GM12878 (cell line): Measurements from ENCODE around the gene CCDC54. TPM values are rescaled to one million over a fixed set of nuclear protein-coding genes. Genes with fewer than 3 reads are reported as not detected.

Experiments used
- ATAC-seq: fragments of 200-7000 bp; cut with Tn5 transposase; 3 replicates; pipeline ENCODE4 v1.9.1; 2020; ENCODE audit warnings: mild to moderate bottlenecking, moderate library complexity
- BruUV-seq: library from RNA; stranded (reverse); fragments of 400-500 nt; replicated peaks from 2 replicates; lab custom pipeline; 2021; lab: Mats Ljungman, UMichigan
- CTCF ChIA-PET: fragments of 300-600 bp; sonication (Branson Sonifier 250); formaldehyde crosslinking; extraction: SDS; loops from one replicate; lab custom pipeline; 2021; ENCODE audit warnings: inconsistent platforms; lab: Yijun Ruan, JAX
- POLR2A ChIA-PET: fragments of 350-600 bp; formaldehyde crosslinking; extraction: SDS; loops from one replicate; lab custom pipeline; 2021; ENCODE audit warnings: inconsistent platforms; lab: Charles Lee
- RAD21 ChIA-PET: fragments of 300-600 bp; sonication (Branson Sonifier 250); formaldehyde crosslinking; loops from one replicate; lab custom pipeline; 2023; ENCODE audit warnings: antibody characterized with exemption; ENCODE audit not compliant: unreplicated experiment; lab: Charles Lee
- SMC1A ChIA-PET: fragments of 300-600 bp; sonication (Branson Sonifier 250); formaldehyde crosslinking; loops from one replicate; lab custom pipeline; 2023; ENCODE audit not compliant: unreplicated experiment, uncharacterized antibody; lab: Charles Lee
- DNase-seq: peaks from one replicate; pipeline ENCODE4 v3.0.0-alpha.2; 2011; ENCODE audit warnings: low read depth, low spot score
- FAIRE-seq: peaks from 3 replicates; lab custom pipeline; 2011; peaks lifted over from hg19 to GRCh38; lab: Jason Lieb, UNC
- H2AFZ ChIP-seq: 2 replicates; pipeline ENCODE4 v1.6.0; 2011; ENCODE audit warnings: low read depth, low read length, control low read depth; ENCODE audit not compliant: control insufficient read depth
- H3K27ac ChIP-seq: 2 replicates; pipeline ENCODE4 v1.5.1; 2011; ENCODE audit warnings: control low read depth; ENCODE audit not compliant: control insufficient read depth, insufficient read depth
- H3K27me3 ChIP-seq, 2 experiments: replicated peaks in 1 of 2; 2 replicates each; pipeline versions ENCODE4 v1.6.0 to v1.6.1; 2011; ENCODE audit warnings: low read length in 1 of 2; ENCODE audit not compliant: control insufficient read depth in 2 of 2, insufficient read depth in 2 of 2
- H3K36me3 ChIP-seq, 2 experiments: 2 replicates each; pipeline ENCODE4 v1.5.1; 2011; ENCODE audit warnings: low read length in 1 of 2; ENCODE audit not compliant: control insufficient read depth in 2 of 2, insufficient read depth in 2 of 2
- H3K4me1 ChIP-seq: 2 replicates; pipeline ENCODE4 v1.6.1; 2011; ENCODE audit warnings: mild to moderate bottlenecking, low read length, moderate library complexity, mixed read lengths; ENCODE audit not compliant: control insufficient read depth, insufficient read depth
- H3K4me2 ChIP-seq: 2 replicates; pipeline ENCODE4 v1.6.0; 2011; ENCODE audit warnings: control low read depth; ENCODE audit not compliant: control insufficient read depth, insufficient read depth
- H3K4me3 ChIP-seq: fragments of 200-600 bp; sonication (generic); 2 replicates; pipeline ENCODE4 v1.5.1; 2016
- H3K79me2 ChIP-seq: 2 replicates; pipeline ENCODE4 v1.6.0; 2011; ENCODE audit warnings: low read length; ENCODE audit not compliant: control insufficient read depth, insufficient read depth
- H3K9ac ChIP-seq: 2 replicates; pipeline ENCODE4 v1.8.0; 2011; ENCODE audit warnings: low read length, control low read depth, mixed read lengths; ENCODE audit not compliant: control insufficient read depth, insufficient read depth
- H3K9me3 ChIP-seq: replicated peaks from 3 replicates; pipeline ENCODE4 v1.5.1; 2011; ENCODE audit warnings: mild to moderate bottlenecking, low read length; ENCODE audit not compliant: control insufficient read depth, insufficient read depth
- H4K20me1 ChIP-seq: 2 replicates; pipeline ENCODE4 v1.6.0; 2011; ENCODE audit not compliant: control insufficient read depth, insufficient read depth
- ATF7 ChIP-seq: fragments of 450-650 bp; IDR thresholded peaks from 2 replicates; pipeline ENCODE4 v1.6.1; 2016; ENCODE audit warnings: low read depth, mild to moderate bottlenecking
- CBX5 ChIP-seq: sonication (generic); IDR thresholded peaks from 2 replicates; pipeline ENCODE4 v1.6.1; 2016; ENCODE audit warnings: low read depth, moderate library complexity, mild to moderate bottlenecking, inconsistent platforms
- EGR1 ChIP-seq, 2 experiments: IDR thresholded peaks; 1 replicate in 1 of 2; 2 replicates in 1 of 2; pipeline ENCODE4 v1.6.1; 2011 to 2012; ENCODE audit warnings: low read depth in 2 of 2, low read length in 2 of 2, borderline replicate concordance in 1 of 2, mild to moderate bottlenecking in 1 of 2, moderate library complexity in 1 of 2
- IKZF2 ChIP-seq, 2 experiments: fragments of 450-650 bp; IDR thresholded peaks; 2 replicates each; pipeline ENCODE4 v1.6.1; 2017; ENCODE audit warnings: mild to moderate bottlenecking in 2 of 2, moderate library complexity in 2 of 2
- IRF3 ChIP-seq: fragments of 450-650 bp; IDR thresholded peaks from 2 replicates; pipeline ENCODE4 v1.6.1; 2014; ENCODE audit warnings: mild to moderate bottlenecking
- KDM1A ChIP-seq: fragments of 200-600 bp; sonication (generic); IDR thresholded peaks from 2 replicates; pipeline ENCODE4 v1.6.1; 2016; ENCODE audit warnings: borderline replicate concordance
- LARP7 ChIP-seq: fragments of 450-650 bp; IDR thresholded peaks from 2 replicates; pipeline ENCODE4 v1.6.1; 2017; ENCODE audit warnings: mild to moderate bottlenecking
- MEF2B ChIP-seq: fragments of 450-650 bp; IDR thresholded peaks from 2 replicates; pipeline ENCODE4 v1.6.1; 2018; ENCODE audit warnings: mild to moderate bottlenecking, moderate library complexity; ENCODE audit not compliant: partially characterized antibody, poor library complexity, severe bottlenecking
- MTA2 ChIP-seq: fragments of 450-650 bp; IDR thresholded peaks from 2 replicates; pipeline ENCODE4 v1.6.1; 2016; ENCODE audit warnings: low read depth, mild to moderate bottlenecking, moderate library complexity
- MYC ChIP-seq: IDR thresholded peaks from 2 replicates; pipeline ENCODE4 v1.6.1; 2011; ENCODE audit warnings: mild to moderate bottlenecking, low read length, moderate library complexity, inconsistent platforms; ENCODE audit not compliant: insufficient read depth, insufficient replicate concordance, insufficient read length, severe bottlenecking
- NFXL1 ChIP-seq: fragments of 450-650 bp; IDR thresholded peaks from 2 replicates; pipeline ENCODE4 v1.6.1; 2017; ENCODE audit warnings: antibody characterized with exemption, mild to moderate bottlenecking, borderline replicate concordance
- RFX5 ChIP-seq: IDR thresholded peaks from 2 replicates; pipeline ENCODE4 v1.6.1; 2011; ENCODE audit warnings: low read depth, low read length, improper control_type of control experiment
- SMAD1 ChIP-seq: fragments of 450-650 bp; IDR thresholded peaks from 2 replicates; pipeline ENCODE4 v1.6.1; 2018; ENCODE audit warnings: mild to moderate bottlenecking, low read depth; ENCODE audit not compliant: partially characterized antibody
- SPI1 ChIP-seq: IDR thresholded peaks from 2 replicates; pipeline ENCODE4 v1.6.1; 2011; ENCODE audit warnings: low read depth, mild to moderate bottlenecking, low read length, moderate library complexity, borderline replicate concordance; ENCODE audit not compliant: insufficient read depth
- YY1 ChIP-seq: IDR thresholded peaks from 2 replicates; pipeline ENCODE4 v1.6.1; 2011; ENCODE audit warnings: low read depth, mild to moderate bottlenecking, low read length
- ZNF24 ChIP-seq: fragments of 450-650 bp; IDR thresholded peaks from 2 replicates; pipeline ENCODE4 v1.6.1; 2017; ENCODE audit warnings: antibody characterized with exemption, mild to moderate bottlenecking
- ZZZ3 ChIP-seq: IDR thresholded peaks from 2 replicates; pipeline ENCODE4 v1.6.1; 2011; ENCODE audit warnings: low read depth; ENCODE audit not compliant: control insufficient read depth, insufficient read length
- WGBS: methylation state at CpG from one replicate; pipeline ENCODE4 v1.1.6; 2016; ENCODE audit warnings: low lambda C conversion rate; ENCODE audit not compliant: insufficient replicate concordance, insufficient coverage; ENCODE audit errors: missing lambda C conversion rate; 5-methylcytosine and 5-hydroxymethylcytosine counted together
- in situ Hi-C: fragments of 300-500 bp; cut with MboI; formaldehyde crosslinking; loops from 9 replicates; pipeline ENCODE4 v1.14.3; 2018; ENCODE audit warnings: mixed read lengths
- intact Hi-C: fragments of 100-400 bp; cut with micrococcal nuclease; formaldehyde crosslinking; loops from one replicate; pipeline ENCODE4 v1.14.2; 2022; ENCODE audit not compliant: unreplicated experiment
- polyA plus RNA-seq, 11 experiments: library from polyadenylated mRNA; depleted of rRNA in 4 of 11; unstranded in 6 of 11; stranded (reverse) in 5 of 11; fragments of >200 nt; fragmentation: Nextera tagmentation in 4 of 11; fragmentation: Illumina TruSeq in 1 of 11; extraction: Ambion mirVana in 4 of 11; extraction: Trizol in 1 of 11; gene quantifications; 1 replicate in 1 of 11; 2 replicates in 10 of 11; pipeline versions ENCODE4 v1.2.1 to v1.2.3, GENCODE V29; 2011 to 2016; ENCODE audit warnings: inconsistent platforms in 2 of 11, missing spikeins in 2 of 11, low read depth in 1 of 11
- total RNA-seq, 4 experiments: library from RNA; depleted of rRNA in 3 of 4; stranded (reverse); fragments of >200 nt in 3 of 4; fragmentation: Illumina TruSeq in 1 of 4; extraction: Trizol in 1 of 4; gene quantifications; 2 replicates each; pipeline versions ENCODE4 v1.2.1 to v1.2.3, GENCODE V29; 2013 to 2021
- TF ChIP-seq, protein P1 (sequence below): fragments of 150-350 bp; IDR thresholded peaks from 2 replicates; pipeline ENCODE4 v1.6.1; 2014; ENCODE audit warnings: mild to moderate bottlenecking, low read depth, low read length
- TF ChIP-seq, protein P2 (sequence below): fragments of 450-650 bp; formaldehyde crosslinking; IDR thresholded peaks from 2 replicates; pipeline ENCODE4 v1.5.0; 2022; ENCODE audit warnings: mild to moderate bottlenecking, missing genetic modification characterization

CCDC54 gene
- total and polyA plus RNA-seq, 10 of the 15 experiments (the other 5 are each of a cell fraction or from before 2014, with no cell fraction given): not detected

DNA sequence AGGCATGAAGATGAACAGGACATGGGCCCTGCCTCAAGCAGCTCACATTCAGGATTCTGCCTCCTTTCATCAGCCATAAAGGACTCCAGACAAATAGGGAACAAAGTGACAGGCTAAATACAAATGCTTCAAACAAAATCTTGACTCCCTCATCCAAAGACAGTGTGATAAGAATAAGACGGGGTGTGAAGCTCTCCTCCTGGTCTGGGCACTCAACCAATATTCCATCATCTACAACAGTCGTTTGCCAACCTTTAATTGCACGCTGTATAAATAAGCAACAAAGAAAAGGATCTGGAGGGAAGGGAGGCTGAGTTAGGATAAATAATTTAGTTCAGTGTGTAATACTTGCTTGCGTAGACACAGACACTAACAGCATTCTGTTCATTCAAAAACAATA lies 5.4 kb downstream of the CCDC54 start:
- Histone ChIP-seq H2AFZ (no peak overlapping the region), H3K4me2 (no peak overlapping the region), H3K27ac (no peak overlapping the region), H3K4me3 (no peak overlapping the region), H3K9ac (no peak overlapping the region), H3K9me3 (no peaks in the 10 kb centered on the region), H3K36me3 (no peaks in the 10 kb centered on the region), H3K4me1 (no peaks in the 10 kb centered on the region), H4K20me1 (no peaks in the 10 kb centered on the region), H3K79me2 (no peaks in the 10 kb centered on the region), H3K27me3 (no peaks in the 10 kb centered on the region; a peak in 1 of 4 replicates)
- ChIA-PET CTCF (no interaction called here), SMC1A (no interaction called here), POLR2A (no interaction called here), RAD21 (no interaction called here)
- no TSS peak for BruUV-seq
- in situ Hi-C loops: no loop called here
- intact Hi-C loops: no loop called here
- ATAC-seq: no peak
- no peak for FAIRE-seq
- no peak for DNase-seq
- no peak for TF ChIP-seq MYC
- TF ChIP-seq CBX5: no peak
- TF ChIP-seq LARP7: no peak
- TF ChIP-seq ZNF24: no peak
- TF ChIP-seq SMAD1: no peak
- no peak for TF ChIP-seq SPI1
- TF ChIP-seq, protein P1, sequence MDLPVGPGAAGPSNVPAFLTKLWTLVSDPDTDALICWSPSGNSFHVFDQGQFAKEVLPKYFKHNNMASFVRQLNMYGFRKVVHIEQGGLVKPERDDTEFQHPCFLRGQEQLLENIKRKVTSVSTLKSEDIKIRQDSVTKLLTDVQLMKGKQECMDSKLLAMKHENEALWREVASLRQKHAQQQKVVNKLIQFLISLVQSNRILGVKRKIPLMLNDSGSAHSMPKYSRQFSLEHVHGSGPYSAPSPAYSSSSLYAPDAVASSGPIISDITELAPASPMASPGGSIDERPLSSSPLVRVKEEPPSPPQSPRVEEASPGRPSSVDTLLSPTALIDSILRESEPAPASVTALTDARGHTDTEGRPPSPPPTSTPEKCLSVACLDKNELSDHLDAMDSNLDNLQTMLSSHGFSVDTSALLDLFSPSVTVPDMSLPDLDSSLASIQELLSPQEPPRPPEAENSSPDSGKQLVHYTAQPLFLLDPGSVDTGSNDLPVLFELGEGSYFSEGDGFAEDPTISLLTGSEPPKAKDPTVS: no peak
- TF ChIP-seq YY1: no peak
- no peak for TF ChIP-seq NFXL1
- no peak for TF ChIP-seq ATF7
- TF ChIP-seq EGR1 (IDR thresholded peaks at IDR 0.05; ENCODE audit: borderline replicate concordance in 1 of 2, low read depth in 2 of 2, low read length in 2 of 2): no peak
- TF ChIP-seq MTA2: no peak
- no peak for TF ChIP-seq MEF2B
- TF ChIP-seq, protein P2, sequence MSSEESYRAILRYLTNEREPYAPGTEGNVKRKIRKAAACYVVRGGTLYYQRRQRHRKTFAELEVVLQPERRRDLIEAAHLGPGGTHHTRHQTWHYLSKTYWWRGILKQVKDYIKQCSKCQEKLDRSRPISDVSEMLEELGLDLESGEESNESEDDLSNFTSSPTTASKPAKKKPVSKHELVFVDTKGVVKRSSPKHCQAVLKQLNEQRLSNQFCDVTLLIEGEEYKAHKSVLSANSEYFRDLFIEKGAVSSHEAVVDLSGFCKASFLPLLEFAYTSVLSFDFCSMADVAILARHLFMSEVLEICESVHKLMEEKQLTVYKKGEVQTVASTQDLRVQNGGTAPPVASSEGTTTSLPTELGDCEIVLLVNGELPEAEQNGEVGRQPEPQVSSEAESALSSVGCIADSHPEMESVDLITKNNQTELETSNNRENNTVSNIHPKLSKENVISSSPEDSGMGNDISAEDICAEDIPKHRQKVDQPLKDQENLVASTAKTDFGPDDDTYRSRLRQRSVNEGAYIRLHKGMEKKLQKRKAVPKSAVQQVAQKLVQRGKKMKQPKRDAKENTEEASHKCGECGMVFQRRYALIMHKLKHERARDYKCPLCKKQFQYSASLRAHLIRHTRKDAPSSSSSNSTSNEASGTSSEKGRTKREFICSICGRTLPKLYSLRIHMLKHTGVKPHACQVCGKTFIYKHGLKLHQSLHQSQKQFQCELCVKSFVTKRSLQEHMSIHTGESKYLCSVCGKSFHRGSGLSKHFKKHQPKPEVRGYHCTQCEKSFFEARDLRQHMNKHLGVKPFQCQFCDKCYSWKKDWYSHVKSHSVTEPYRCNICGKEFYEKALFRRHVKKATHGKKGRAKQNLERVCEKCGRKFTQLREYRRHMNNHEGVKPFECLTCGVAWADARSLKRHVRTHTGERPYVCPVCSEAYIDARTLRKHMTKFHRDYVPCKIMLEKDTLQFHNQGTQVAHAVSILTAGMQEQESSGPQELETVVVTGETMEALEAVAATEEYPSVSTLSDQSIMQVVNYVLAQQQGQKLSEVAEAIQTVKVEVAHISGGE: no peak
- TF ChIP-seq RFX5: no peak
- TF ChIP-seq IKZF2 (IDR thresholded peaks at IDR 0.05): no peak
- TF ChIP-seq IRF3: no peak
- TF ChIP-seq KDM1A: no peak
- TF ChIP-seq ZZZ3: no peak
- 28% methylated on average over 4 of the region's 4 CpGs for WGBS
